K562 treated with DMSO at 1 percent for 24 hours (cell line): ENCODE data around the gene SPATA31A5. TPM values are rescaled to one million over a fixed set of nuclear protein-coding genes. Genes with fewer than 3 reads are reported as not detected.

Experiments used
- total RNA-seq: library from RNA; unstranded; fragments of 300-600 nt; gene quantifications from 2 replicates; pipeline ENCODE4 v1.2.3, GENCODE V29; 2022; ENCODE audit warnings: low read depth; ENCODE audit not compliant: insufficient read depth

Gene SPATA31A5
- total RNA-seq, result not detected in 2 replicates

DNA sequence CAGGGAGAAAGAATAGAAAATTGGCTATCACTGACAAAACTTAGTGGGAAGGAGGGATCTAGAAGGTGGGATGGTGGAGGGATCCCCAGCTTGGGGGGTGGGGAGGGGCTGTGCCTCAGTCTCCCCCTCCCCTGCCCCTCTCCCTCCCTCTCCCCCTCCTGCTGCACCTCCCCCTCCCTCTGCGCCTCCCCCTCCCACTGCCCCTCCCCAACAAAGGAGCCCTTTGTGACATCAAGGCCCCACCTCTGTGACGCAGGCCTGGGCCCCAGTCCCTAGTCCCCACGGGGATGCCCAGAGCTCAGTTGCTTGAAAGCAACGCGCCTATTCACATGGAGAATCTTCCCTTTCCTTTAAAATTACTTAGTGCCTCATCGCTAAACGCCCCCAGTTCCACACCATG, at the start of gene SPATA31A5:
TSS of gene SPATA31A5 (plus strand) at position 301 of the 400 bp plus-strand sequence. CDS start at position 330, 29 bp downstream.

